Measurements from ENCODE around the gene PAEP. TPM values are rescaled to one million over a fixed set of nuclear protein-coding genes. Genes with fewer than 3 reads are reported as not detected.
"Not testable (repeated sequence)": the region's sequence is repeated elsewhere in the genome, so short reads cannot be mapped to it uniquely, and the experiment has no call there.

Gene PAEP
- total RNA-seq, 2 donors from 2014 or later, result not detected

DNA sequence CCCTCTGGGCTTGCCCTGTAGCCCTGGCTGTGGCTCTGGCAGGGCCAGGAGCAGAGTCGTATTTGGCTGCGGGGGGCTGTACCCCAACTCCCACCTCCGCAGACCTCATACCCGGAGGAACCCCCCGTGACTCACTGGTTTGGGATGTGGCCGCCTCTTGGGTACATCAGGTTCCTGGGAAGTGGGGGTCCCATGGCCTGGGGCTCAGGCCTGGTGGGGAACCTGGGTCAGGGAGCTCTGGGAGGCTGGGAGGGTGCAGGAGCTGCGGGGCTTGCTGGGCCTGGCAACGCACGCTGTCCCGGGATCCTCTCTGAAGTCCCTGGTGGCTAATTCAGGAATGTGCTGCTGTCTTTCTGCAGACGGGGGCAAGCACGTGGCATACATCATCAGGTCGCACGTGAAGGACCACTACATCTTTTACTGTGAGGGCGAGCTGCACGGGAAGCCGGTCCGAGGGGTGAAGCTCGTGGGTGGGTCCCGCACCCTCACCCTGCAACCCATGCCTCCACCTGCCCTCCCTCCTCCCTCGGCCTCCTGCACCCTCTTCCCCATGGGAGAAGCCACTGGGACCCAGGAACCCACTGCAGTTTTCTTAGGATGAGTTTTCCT is 37.9 kb upstream of the PAEP start:
- no peak for ATAC-seq
- no peak for DNase-seq (ENCODE audit: low spot score in 2 of 2)
- Mint-ChIP-seq H3K36me3 (no peaks in the 10 kb centered on the region), H3K9me3 (no peaks in the 10 kb centered on the region), H3K27ac (no peak overlapping the region)

- no peak for DNase-seq (ENCODE audit: low spot score in 2 of 2)
- ATAC-seq, result no peak
- Mint-ChIP-seq H3K9me3 (no peaks in the 10 kb centered on the region), H3K27ac (no peak overlapping the region), H3K36me3 (no peaks in the 10 kb centered on the region)
Observed at GRCh38 chr9:135524130-135524861, 37.3 kb upstream of the PAEP start.

DNA sequence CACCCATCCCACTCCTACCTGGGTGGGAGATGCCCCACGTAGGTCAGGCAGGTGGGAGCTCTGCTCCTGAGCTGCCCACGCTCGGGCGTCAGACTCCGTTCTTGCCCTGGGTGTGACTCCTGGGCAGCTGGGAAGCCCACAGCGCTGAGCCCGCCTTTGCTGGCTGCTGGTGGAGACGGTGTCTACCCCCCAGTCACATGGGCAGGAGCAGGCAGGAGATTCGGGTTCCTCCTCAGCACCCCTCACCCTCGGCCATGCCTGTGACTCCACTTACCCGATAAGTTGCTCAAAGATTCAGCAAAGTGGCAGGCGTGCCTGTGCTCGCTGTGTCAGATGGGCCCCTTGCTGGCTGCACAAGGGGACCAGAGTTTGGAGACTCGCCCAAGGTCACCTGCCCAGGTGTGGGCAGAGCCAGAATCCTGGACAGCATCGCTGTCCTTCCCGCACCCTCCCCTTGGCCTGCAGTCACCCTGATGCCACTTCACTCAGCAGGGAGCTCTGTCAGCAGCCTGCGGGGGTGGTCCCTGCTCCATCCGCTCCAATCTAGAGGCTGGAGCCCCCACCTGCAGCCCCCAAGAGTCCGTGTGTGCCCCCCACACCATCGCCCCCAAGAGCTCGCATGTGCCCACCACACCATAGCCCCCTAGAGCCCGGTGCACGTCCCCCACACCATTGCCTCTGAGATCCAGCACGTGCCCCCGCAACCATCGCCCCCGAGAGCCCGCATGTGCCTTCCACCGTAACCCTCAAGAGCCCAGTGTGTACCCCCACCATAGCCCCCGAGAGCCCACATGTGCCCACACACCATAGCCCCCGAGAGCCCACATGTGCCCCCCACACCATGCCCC is 36.1 kb upstream of the PAEP start:
- Mint-ChIP-seq H3K36me3 (no peaks in the 10 kb centered on the region), H3K9me3 (no peaks in the 10 kb centered on the region), H3K27ac (no peak overlapping the region)
- ATAC-seq (no peak), DNase-seq (ENCODE audit: low spot score in 2 of 2) (no peak)

DNA sequence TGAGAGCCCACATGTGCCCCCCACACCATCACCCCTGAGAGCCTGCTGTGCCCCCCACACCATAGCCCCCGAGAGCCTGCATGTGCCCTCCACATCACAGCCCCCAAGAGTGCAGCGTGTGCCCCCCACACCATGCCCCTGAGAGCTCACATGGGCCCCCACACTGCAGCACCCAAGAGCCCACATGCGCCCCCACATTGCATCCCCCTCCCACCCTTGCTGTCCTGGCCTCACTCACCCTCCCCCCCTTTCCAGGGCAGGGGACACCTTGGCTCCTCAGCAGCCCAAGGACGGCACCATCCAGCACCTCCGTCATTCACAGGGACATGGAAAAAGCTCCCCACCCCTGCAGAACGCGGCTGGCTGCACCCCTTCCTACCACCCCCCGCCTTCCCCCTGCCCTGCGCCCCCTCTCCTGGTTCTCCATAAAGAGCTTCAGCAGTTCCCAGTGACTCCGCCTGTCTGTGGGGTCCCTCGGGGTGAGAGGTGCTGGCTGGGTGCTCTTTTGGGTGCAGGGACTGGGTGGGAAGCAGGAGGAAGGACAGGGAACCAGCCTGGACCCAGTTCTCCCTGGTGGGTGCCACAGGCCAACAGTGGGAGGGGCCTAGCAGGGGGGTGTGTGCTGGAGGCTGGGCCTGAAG is 35.3 kb upstream of the PAEP start:
- Mint-ChIP-seq H3K27ac (no peak overlapping the region), H3K36me3 (no peaks in the 10 kb centered on the region)
- DNase-seq (ENCODE audit: low spot score in 2 of 2), result no peak

GRCh38 chr9:135526730-135527571 is 34.6 kb upstream of the PAEP start:
- DNase-seq (ENCODE audit: low spot score in 2 of 2) (no peak), ATAC-seq (no peak)
- no peaks in the 10 kb centered on the region for H3K9me3 Mint-ChIP-seq
- no peak overlapping the region for H3K27ac Mint-ChIP-seq
- no peaks in the 10 kb centered on the region for H3K36me3 Mint-ChIP-seq

More for the DNA sequence above, 35.3 kb upstream of the PAEP start:
- ATAC-seq, result no peak
- no peaks in the 10 kb centered on the region for H3K9me3 Mint-ChIP-seq

GRCh38 chr9:135528842-135529435 is 32.6 kb upstream of the PAEP start:
- not testable (repeated sequence) for H3K9me3 Mint-ChIP-seq, H3K27ac Mint-ChIP-seq
- peak in 1 of 2 donors; percentile 34 for ATAC-seq

DNA sequence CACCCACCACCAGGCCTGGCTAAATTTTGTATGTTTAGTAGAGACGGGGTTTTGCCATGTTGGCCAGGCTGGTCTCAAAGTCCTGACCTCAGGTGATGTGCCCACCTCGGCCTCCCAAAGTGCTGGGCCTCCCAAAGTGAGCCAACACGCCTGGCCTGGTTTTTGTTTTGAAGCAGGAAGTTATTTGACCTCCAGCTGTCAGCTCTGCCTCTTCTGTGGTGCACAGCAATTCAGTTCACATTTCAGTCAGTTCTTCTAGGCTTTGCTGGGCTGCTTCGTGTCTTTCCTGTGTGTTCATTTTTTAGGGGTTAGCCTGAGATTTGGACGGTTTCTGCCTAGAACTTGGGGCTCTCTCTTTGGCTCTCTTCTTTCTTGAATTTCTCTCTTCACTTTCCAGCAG is 31.4 kb upstream of the PAEP start:
- H3K27ac Mint-ChIP-seq, result no peak overlapping the region
- H3K36me3 Mint-ChIP-seq, result no peaks in the 10 kb centered on the region
- DNase-seq (ENCODE audit: low spot score in 2 of 2) (no peak), ATAC-seq (no peak)
- no peaks in the 10 kb centered on the region for H3K9me3 Mint-ChIP-seq

More at GRCh38 chr9:135528842-135529435, 32.6 kb upstream of the PAEP start:
- H3K36me3 Mint-ChIP-seq; DNase-seq (ENCODE audit: low spot score in 2 of 2): not testable (repeated sequence)

DNA sequence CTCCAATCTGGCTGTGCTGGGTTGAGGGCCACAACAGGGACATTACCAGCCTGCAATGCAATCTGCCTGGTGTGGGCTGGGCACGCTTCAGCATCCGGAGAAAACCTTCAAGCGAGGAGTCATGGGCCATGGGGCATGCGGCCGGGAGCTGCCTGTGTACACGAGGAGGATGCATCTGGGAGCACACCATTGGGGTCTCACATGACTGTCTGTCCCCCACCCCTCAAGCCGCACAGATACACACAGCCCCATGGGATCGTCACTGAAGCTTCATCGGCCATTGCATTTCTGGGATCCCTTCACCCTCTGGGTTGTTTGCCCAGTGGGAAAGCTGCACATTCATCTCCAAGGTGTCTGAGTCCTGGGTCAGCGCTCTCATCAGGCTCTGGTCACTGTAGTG is 30.5 kb upstream of the PAEP start:
- no peak for ATAC-seq
- no peak overlapping the region for H3K27ac Mint-ChIP-seq
- DNase-seq (ENCODE audit: low spot score in 2 of 2), result no peak
- H3K9me3 Mint-ChIP-seq, result no peaks in the 10 kb centered on the region
- H3K36me3 Mint-ChIP-seq, result no peaks in the 10 kb centered on the region

DNA sequence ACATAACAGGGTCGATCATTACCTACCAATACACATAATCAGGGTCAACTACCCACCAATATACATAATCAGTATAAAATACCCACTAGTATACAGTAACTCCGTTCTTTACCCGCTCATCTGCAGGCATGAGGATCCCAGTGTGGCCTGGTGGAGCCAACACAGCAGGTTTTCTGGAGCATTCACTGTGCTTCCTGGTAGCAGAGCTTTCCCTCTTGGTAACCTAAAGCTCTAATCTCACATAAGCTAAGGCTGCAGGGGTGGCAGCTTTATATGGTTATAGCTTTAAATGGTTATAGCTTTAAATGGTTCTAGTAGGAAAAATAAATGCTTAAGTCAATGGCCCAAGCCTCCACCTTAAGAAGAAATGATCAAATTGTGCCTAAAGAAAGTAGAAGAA is 28.4 kb upstream of the PAEP start:
- Mint-ChIP-seq H3K9me3 (no peaks in the 10 kb centered on the region), H3K27ac (no peak overlapping the region), H3K36me3 (no peaks in the 10 kb centered on the region)
- DNase-seq (ENCODE audit: low spot score in 2 of 2), result no peak
- ATAC-seq, result no peak

- Mint-ChIP-seq H3K27ac (no peak overlapping the region), H3K9me3 (no peaks in the 10 kb centered on the region), H3K36me3 (no peaks in the 10 kb centered on the region)
- ATAC-seq (no peak), DNase-seq (ENCODE audit: low spot score in 2 of 2) (no peak)
Observed at GRCh38 chr9:135533674-135534073, 27.9 kb upstream of the PAEP start.

- not testable (repeated sequence) for ATAC-seq; H3K9me3 Mint-ChIP-seq; DNase-seq (ENCODE audit: low spot score in 2 of 2); H3K36me3 Mint-ChIP-seq; H3K27ac Mint-ChIP-seq
Observed at GRCh38 chr9:135534192-135534711, 27.3 kb upstream of the PAEP start.

- not testable (repeated sequence) for DNase-seq (ENCODE audit: low spot score in 2 of 2); H3K27ac Mint-ChIP-seq; H3K36me3 Mint-ChIP-seq; ATAC-seq; H3K9me3 Mint-ChIP-seq
Observed at GRCh38 chr9:135534826-135535225, 26.7 kb upstream of the PAEP start.

GRCh38 chr9:135535631-135536030 is 25.9 kb upstream of the PAEP start:
- ATAC-seq; H3K27ac Mint-ChIP-seq; H3K9me3 Mint-ChIP-seq; DNase-seq (ENCODE audit: low spot score in 2 of 2); H3K36me3 Mint-ChIP-seq: not testable (repeated sequence)

GRCh38 chr9:135536216-135536615 is 25.3 kb upstream of the PAEP start:
- H3K9me3 Mint-ChIP-seq, result no peaks in the 10 kb centered on the region
- ATAC-seq (peak in 1 of 2 donors; percentile 71), DNase-seq (ENCODE audit: low spot score in 2 of 2) (no peak)
- no peak overlapping the region for H3K27ac Mint-ChIP-seq
- H3K36me3 Mint-ChIP-seq, result no peaks in the 10 kb centered on the region

DNA sequence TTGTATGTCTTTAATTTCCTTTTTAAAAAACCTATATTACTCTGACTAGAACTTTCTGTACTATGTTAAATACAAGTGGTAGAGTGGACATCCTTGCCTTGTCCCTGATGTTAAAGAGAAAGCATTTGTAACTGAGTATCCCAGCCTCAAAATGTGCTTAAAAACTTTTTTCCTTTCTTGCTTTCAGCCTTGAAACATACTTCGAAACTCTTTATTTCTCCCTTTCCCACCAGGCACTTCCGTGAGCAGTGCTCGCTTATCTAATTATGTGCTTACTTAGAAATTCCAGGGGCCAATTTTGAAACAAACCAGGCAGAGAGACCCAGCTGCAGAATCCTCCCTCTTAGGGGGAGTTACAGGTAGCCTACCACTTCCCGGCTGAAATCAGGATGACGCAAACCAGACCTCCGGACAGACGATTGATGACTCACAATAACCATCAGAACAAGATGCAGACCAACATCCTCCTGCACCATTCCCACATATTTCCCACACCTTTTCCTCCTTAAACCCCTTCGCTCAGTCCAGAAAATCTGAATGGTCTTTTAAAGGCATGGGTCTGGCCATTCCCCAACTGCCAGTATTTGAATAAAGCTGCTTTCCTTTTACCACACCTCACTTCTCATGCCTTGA is 18.2 kb upstream of the PAEP start:
- not testable (repeated sequence) for ATAC-seq; H3K27ac Mint-ChIP-seq; H3K36me3 Mint-ChIP-seq; DNase-seq (ENCODE audit: low spot score in 2 of 2); H3K9me3 Mint-ChIP-seq

All from activated naive CD4-positive, alpha-beta T cell treated with anti-CD3 and anti-CD28 coated beads, Interleukin-2, amount 50 U/mL, for 72 hours (primary cell).